ENCODE results near the gene C12orf43.

DNA sequence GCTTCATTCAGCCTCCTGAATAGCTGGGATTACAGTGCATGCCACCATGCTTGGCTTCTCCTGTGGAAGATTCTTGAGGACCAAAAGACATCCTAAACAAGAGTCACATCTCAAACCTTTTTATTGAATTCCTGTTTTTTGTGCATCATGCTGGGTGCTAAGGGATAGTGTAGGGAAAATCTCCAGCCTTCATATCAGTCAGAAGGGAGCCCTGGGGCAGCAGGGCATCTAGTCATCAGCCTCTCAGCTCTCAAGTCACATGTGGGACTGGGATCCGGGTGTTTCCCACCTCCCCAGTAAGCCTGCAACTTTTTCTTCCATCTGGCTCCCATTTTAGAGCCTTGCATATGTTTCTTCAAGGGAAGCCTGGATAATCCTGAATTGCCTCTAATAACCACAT lies 47.8 kb upstream of the C12orf43 start:
- TF ChIP-seq, protein P1, sequence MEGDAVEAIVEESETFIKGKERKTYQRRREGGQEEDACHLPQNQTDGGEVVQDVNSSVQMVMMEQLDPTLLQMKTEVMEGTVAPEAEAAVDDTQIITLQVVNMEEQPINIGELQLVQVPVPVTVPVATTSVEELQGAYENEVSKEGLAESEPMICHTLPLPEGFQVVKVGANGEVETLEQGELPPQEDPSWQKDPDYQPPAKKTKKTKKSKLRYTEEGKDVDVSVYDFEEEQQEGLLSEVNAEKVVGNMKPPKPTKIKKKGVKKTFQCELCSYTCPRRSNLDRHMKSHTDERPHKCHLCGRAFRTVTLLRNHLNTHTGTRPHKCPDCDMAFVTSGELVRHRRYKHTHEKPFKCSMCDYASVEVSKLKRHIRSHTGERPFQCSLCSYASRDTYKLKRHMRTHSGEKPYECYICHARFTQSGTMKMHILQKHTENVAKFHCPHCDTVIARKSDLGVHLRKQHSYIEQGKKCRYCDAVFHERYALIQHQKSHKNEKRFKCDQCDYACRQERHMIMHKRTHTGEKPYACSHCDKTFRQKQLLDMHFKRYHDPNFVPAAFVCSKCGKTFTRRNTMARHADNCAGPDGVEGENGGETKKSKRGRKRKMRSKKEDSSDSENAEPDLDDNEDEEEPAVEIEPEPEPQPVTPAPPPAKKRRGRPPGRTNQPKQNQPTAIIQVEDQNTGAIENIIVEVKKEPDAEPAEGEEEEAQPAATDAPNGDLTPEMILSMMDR (conservative IDR thresholded peaks at IDR 0.05): no peak
- TF ChIP-seq EZH2 (IDR thresholded peaks at IDR 0.05; ENCODE audit: low read depth): no peak
